ENCODE results near the gene SH3TC2.

GRCh38 chr5:148999741-149000140 is 63.1 kb downstream of the SH3TC2 start:
- no peak for TF ChIP-seq RFX5 (IDR thresholded peaks at IDR 0.05; ENCODE audit: low read length)
- no peak for TF ChIP-seq POLR2AphosphoS5 (IDR thresholded peaks at IDR 0.05; ENCODE audit: low read depth, low read length)
- TF ChIP-seq MAX (IDR thresholded peaks at IDR 0.05; ENCODE audit: low read depth): no peak
- TF ChIP-seq EZH2phosphoT487 (IDR thresholded peaks at IDR 0.05; ENCODE audit: borderline replicate concordance, low read depth): no peak
- TF ChIP-seq SMC3 (IDR thresholded peaks at IDR 0.05; ENCODE audit: low read depth, low read length): no peak
- TF ChIP-seq JUND (IDR thresholded peaks at IDR 0.05): no peak
- TF ChIP-seq CTCF (IDR thresholded peaks at IDR 0.05): no peak
- no peak for TF ChIP-seq RCOR1 (IDR thresholded peaks at IDR 0.05; ENCODE audit: low read length)
- TF ChIP-seq FOSL2 (IDR thresholded peaks at IDR 0.05; ENCODE audit: borderline replicate concordance, low read depth): no peak
- TF ChIP-seq SIN3A (IDR thresholded peaks at IDR 0.05; ENCODE audit: borderline replicate concordance, low read depth, low read length): no peak
- no peak for TF ChIP-seq ZBTB33 (IDR thresholded peaks at IDR 0.05; ENCODE audit: borderline replicate concordance, low read depth)
- TF ChIP-seq GATA2 (CRISPR knock-in tag; IDR thresholded peaks at IDR 0.05): no peak
- TF ChIP-seq IRF3 (IDR thresholded peaks at IDR 0.05; ENCODE audit: low read depth, low read length): no peak

All from SK-N-SH (cell line).